Omental fat pad (tissue), 4 donors: Measurements from ENCODE around the gene APAF1. TPM values are rescaled to one million over a fixed set of nuclear protein-coding genes. Genes with fewer than 3 reads are reported as not detected.
"Not testable (repeated sequence)": the region's sequence is repeated elsewhere in the genome, so short reads cannot be mapped to it uniquely, and the experiment has no call there.

Experiments used
- ATAC-seq: fragments of 150-250 bp; one replicate; pipeline ENCODE4 v1.9.1; 2016; ENCODE audit warnings: mild to moderate bottlenecking, moderate library complexity; ENCODE audit not compliant: low FRiP score
- DNase-seq: peaks from one replicate; pipeline ENCODE4 v3.0.0-alpha.2; 2019; ENCODE audit warnings: low spot score
- CTCF ChIP-seq, 3 donors: fragments of 450-650 bp; IDR thresholded peaks; one replicate each; pipeline ENCODE4 v1.5.1; 2016 to 2017; ENCODE audit warnings: antibody characterized with exemption in 3 of 3, mild to moderate bottlenecking in 3 of 3, moderate library complexity in 2 of 3
- total RNA-seq, 4 donors: library from RNA; depleted of rRNA; stranded (reverse); fragments of >200 nt; gene quantifications; one replicate each; pipeline ENCODE4 v1.1.0, GENCODE V29; 2016

The APAF1 gene
- total RNA-seq, result 10 to 100 TPM in 3 of 4 donors, 1 to 10 TPM in 1; 8.4 to 24.3 (median 15.5) TPM

- peak; percentile 100 for ATAC-seq
- no peak for TF ChIP-seq CTCF (IDR thresholded peaks at IDR 0.05)
- DNase-seq, result peak; percentile 90
Observed at GRCh38 chr12:98644712-98645571, at the start of gene APAF1, which contains the start of gene IKBIP. Gene APAF1, plus strand, starts transcription at chr12:98645290. Its CDS starts 3,070 bp downstream, at chr12:98648360. Gene IKBIP, minus strand, starts transcription at chr12:98644788. Its CDS starts 87 bp downstream, at chr12:98644701.

- not testable (repeated sequence) for DNase-seq, ATAC-seq
Observed at GRCh38 chr12:98597313-98597712, 47.8 kb upstream of the APAF1 start.

GRCh38 chr12:98601924-98602323 is 43.2 kb upstream of the APAF1 start:
- ATAC-seq (no peak), DNase-seq (no peak)
- TF ChIP-seq CTCF (IDR thresholded peaks at IDR 0.05), result no peak

GRCh38 chr12:98606359-98606988 is 38.6 kb upstream of the APAF1 start:
- ATAC-seq (no peak), DNase-seq (no peak)
- TF ChIP-seq CTCF (IDR thresholded peaks at IDR 0.05), result no peak

GRCh38 chr12:98610596-98610995 is 34.5 kb upstream of the APAF1 start:
- no peak for DNase-seq
- TF ChIP-seq CTCF (IDR thresholded peaks at IDR 0.05), result no peak
- ATAC-seq, result no peak

- ATAC-seq (no peak), DNase-seq (no peak)
- TF ChIP-seq CTCF (IDR thresholded peaks at IDR 0.05), result no peak
Observed at GRCh38 chr12:98612696-98613334, 32.3 kb upstream of the APAF1 start.

- DNase-seq (no peak), ATAC-seq (no peak)
- TF ChIP-seq CTCF (IDR thresholded peaks at IDR 0.05), result no peak
Observed at GRCh38 chr12:98618952-98619351, 26.1 kb upstream of the APAF1 start.
